KMS-11 (cell line): ENCODE measurements around the gene FOXO6.

Experiments used
- H2AFZ ChIP-seq: fragments of 200-600 bp; sonication (generic); 2 replicates; pipeline ENCODE4 v1.6.1; 2016; ENCODE audit warnings: antibody characterized with exemption, mixed run types, low read depth
- H3K27ac ChIP-seq: fragments of 200-600 bp; sonication (generic); 2 replicates; pipeline ENCODE4 v1.6.1; 2016; ENCODE audit warnings: mild to moderate bottlenecking, mixed run types
- H3K27me3 ChIP-seq: fragments of 200-600 bp; sonication (generic); 2 replicates; pipeline ENCODE4 v1.6.1; 2017; ENCODE audit warnings: mild to moderate bottlenecking, low read depth, mixed run types, moderate library complexity; ENCODE audit not compliant: insufficient read depth
- H3K36me3 ChIP-seq: fragments of 200-600 bp; sonication (generic); 2 replicates; pipeline ENCODE4 v1.6.1; 2017; ENCODE audit warnings: mild to moderate bottlenecking, mixed run types; ENCODE audit not compliant: insufficient read depth
- H3K4me1 ChIP-seq: fragments of 200-600 bp; sonication (generic); 2 replicates; pipeline ENCODE4 v1.6.1; 2016; ENCODE audit warnings: mild to moderate bottlenecking, low read depth, mixed run types; ENCODE audit not compliant: poor library complexity, severe bottlenecking
- H3K4me2 ChIP-seq: fragments of 200-600 bp; sonication (generic); 2 replicates; pipeline ENCODE4 v1.7.0; 2016; ENCODE audit warnings: mild to moderate bottlenecking, mixed run types
- H3K4me3 ChIP-seq: fragments of 200-600 bp; sonication (generic); IDR thresholded peaks from 2 replicates; pipeline ENCODE4 v1.6.1; 2017; ENCODE audit warnings: low read depth, low read length, mixed read lengths; ENCODE audit not compliant: insufficient read depth
- H3K79me2 ChIP-seq: fragments of 200-600 bp; sonication (generic); 2 replicates; pipeline ENCODE4 v1.6.1; 2016; ENCODE audit warnings: low read depth, mixed run types; ENCODE audit not compliant: insufficient read depth
- H3K9ac ChIP-seq: fragments of 200-600 bp; sonication (generic); 2 replicates; pipeline ENCODE4 v1.6.1; 2016; ENCODE audit warnings: mild to moderate bottlenecking, mixed run types
- H4K20me1 ChIP-seq: fragments of 200-600 bp; sonication (generic); 2 replicates; pipeline ENCODE4 v1.6.1; 2016; ENCODE audit warnings: mild to moderate bottlenecking, mixed run types; ENCODE audit not compliant: insufficient read depth
- CTCF ChIP-seq: fragments of 200-600 bp; sonication (generic); conservative IDR thresholded peaks from 2 replicates; pipeline ENCODE4 v1.6.1; 2017; ENCODE audit warnings: low read depth, mild to moderate bottlenecking, antibody characterized with exemption, low read length, moderate library complexity, mixed read lengths

The FOXO6 gene

GRCh38 chr1:41322835-41323234, 38.4 kb upstream of the FOXO6 start:
- Histone ChIP-seq H3K79me2 (no peaks in the 10 kb centered on the region), H3K36me3 (no peaks in the 10 kb centered on the region), H3K27me3 (no peaks in the 10 kb centered on the region), H3K4me1 (no peaks in the 10 kb centered on the region), H3K4me3 (no peak overlapping the region), H2AFZ (no peak overlapping the region), H3K27ac (no peak overlapping the region), H4K20me1 (no peaks in the 10 kb centered on the region), H3K9ac (no peak overlapping the region), H3K4me2 (no peak overlapping the region)
- peak; percentile 70 for TF ChIP-seq CTCF

GRCh38 chr1:41323243-41323642, 38.0 kb upstream of the FOXO6 start:
- no peak for TF ChIP-seq CTCF
- H3K9ac ChIP-seq = no peak overlapping the region
- H4K20me1 ChIP-seq = no peaks in the 10 kb centered on the region
- no peak overlapping the region for H3K27ac ChIP-seq
- H3K4me2 ChIP-seq = no peak overlapping the region
- H3K36me3 ChIP-seq = no peaks in the 10 kb centered on the region
- H3K4me3 ChIP-seq = no peak overlapping the region
- no peak overlapping the region for H2AFZ ChIP-seq
- no peaks in the 10 kb centered on the region for H3K4me1 ChIP-seq
- H3K79me2 ChIP-seq = no peaks in the 10 kb centered on the region
- no peaks in the 10 kb centered on the region for H3K27me3 ChIP-seq

- no peak for TF ChIP-seq CTCF
- H3K9ac ChIP-seq = no peak overlapping the region
- no peak overlapping the region for H3K4me3 ChIP-seq
- no peaks in the 10 kb centered on the region for H3K27me3 ChIP-seq
- no peaks in the 10 kb centered on the region for H3K79me2 ChIP-seq
- no peaks in the 10 kb centered on the region for H4K20me1 ChIP-seq
- H2AFZ ChIP-seq = no peak overlapping the region
- H3K36me3 ChIP-seq = no peaks in the 10 kb centered on the region
- no peak overlapping the region for H3K27ac ChIP-seq
- no peak overlapping the region for H3K4me2 ChIP-seq
- H3K4me1 ChIP-seq = no peaks in the 10 kb centered on the region
These were observed 35.4 kb upstream of the FOXO6 start for GRCh38 chr1:41325801-41326200.

GRCh38 chr1:41327383-41327999, 33.7 kb upstream of the FOXO6 start:
- TF ChIP-seq CTCF = no peak
- Histone ChIP-seq H3K79me2 (no peaks in the 10 kb centered on the region), H3K4me2 (no peak overlapping the region)

More at GRCh38 chr1:41327383-41327999, 33.7 kb upstream of the FOXO6 start:
- Histone ChIP-seq H3K4me1 (no peaks in the 10 kb centered on the region), H3K27me3 (no peaks in the 10 kb centered on the region), H3K4me3 (no peak overlapping the region), H3K9ac (no peak overlapping the region), H3K36me3 (no peaks in the 10 kb centered on the region), H3K27ac (no peak overlapping the region), H4K20me1 (no peaks in the 10 kb centered on the region), H2AFZ (no peak overlapping the region)
